ENCODE results near the gene TOX3.

- TF ChIP-seq, protein P1, sequence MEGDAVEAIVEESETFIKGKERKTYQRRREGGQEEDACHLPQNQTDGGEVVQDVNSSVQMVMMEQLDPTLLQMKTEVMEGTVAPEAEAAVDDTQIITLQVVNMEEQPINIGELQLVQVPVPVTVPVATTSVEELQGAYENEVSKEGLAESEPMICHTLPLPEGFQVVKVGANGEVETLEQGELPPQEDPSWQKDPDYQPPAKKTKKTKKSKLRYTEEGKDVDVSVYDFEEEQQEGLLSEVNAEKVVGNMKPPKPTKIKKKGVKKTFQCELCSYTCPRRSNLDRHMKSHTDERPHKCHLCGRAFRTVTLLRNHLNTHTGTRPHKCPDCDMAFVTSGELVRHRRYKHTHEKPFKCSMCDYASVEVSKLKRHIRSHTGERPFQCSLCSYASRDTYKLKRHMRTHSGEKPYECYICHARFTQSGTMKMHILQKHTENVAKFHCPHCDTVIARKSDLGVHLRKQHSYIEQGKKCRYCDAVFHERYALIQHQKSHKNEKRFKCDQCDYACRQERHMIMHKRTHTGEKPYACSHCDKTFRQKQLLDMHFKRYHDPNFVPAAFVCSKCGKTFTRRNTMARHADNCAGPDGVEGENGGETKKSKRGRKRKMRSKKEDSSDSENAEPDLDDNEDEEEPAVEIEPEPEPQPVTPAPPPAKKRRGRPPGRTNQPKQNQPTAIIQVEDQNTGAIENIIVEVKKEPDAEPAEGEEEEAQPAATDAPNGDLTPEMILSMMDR (IDR thresholded peaks at IDR 0.05) = no peak
- no peak for TF ChIP-seq MAX (IDR thresholded peaks at IDR 0.05)
- TF ChIP-seq KDM5A (IDR thresholded peaks at IDR 0.05) = no peak
- no peak for TF ChIP-seq JUN (IDR thresholded peaks at IDR 0.05)
These were observed 130.1 kb downstream of the TOX3 start for GRCh38 chr16:52416888-52417287.
